HUES6 (cell line): ENCODE measurements around the gene MADCAM1.

Experiments used
- H3K27ac ChIP-seq: 2 replicates; pipeline ENCODE4 v1.7.0; 2013; ENCODE audit warnings: low read depth, mild to moderate bottlenecking, low read length, inconsistent platforms
- H3K27me3 ChIP-seq: 2 replicates; pipeline ENCODE4 v1.6.1; 2013; ENCODE audit warnings: low read length; ENCODE audit not compliant: control insufficient read depth, insufficient read depth
- H3K36me3 ChIP-seq: 2 replicates; pipeline ENCODE4 v1.6.1; 2013; ENCODE audit warnings: low read length; ENCODE audit not compliant: control insufficient read depth, insufficient read depth
- H3K4me1 ChIP-seq: 2 replicates; pipeline ENCODE4 v1.6.1; 2013; ENCODE audit warnings: low read length; ENCODE audit not compliant: control insufficient read depth, insufficient read depth
- H3K4me3 ChIP-seq: 2 replicates; pipeline ENCODE4 v1.5.1; 2013; ENCODE audit warnings: low read depth, low read length
- H3K9ac ChIP-seq: one replicate; pipeline ENCODE4 v1.6.1; 2013; ENCODE audit warnings: mild to moderate bottlenecking, low read length
- H3K9me3 ChIP-seq: 2 replicates; pipeline ENCODE4 v1.6.1; 2013; ENCODE audit warnings: low read depth, low read length; ENCODE audit not compliant: control insufficient read depth, insufficient read depth

The MADCAM1 gene

GRCh38 chr19:492091-492531, 4.2 kb upstream of the MADCAM1 start:
- peaks cover 7% of the 10 kb centered on the region for H3K27me3 ChIP-seq
- H3K27ac ChIP-seq = no peak overlapping the region
- no peak overlapping the region for H3K4me3 ChIP-seq
- no peaks in the 10 kb centered on the region for H3K36me3 ChIP-seq
- H3K9me3 ChIP-seq = no peaks in the 10 kb centered on the region
- H3K9ac ChIP-seq = no peak overlapping the region
- peaks cover 4% of the 10 kb centered on the region; the same call in 1 of the 2 replicates for H3K4me1 ChIP-seq

- Histone ChIP-seq H3K27me3 (peaks cover 20% of the 10 kb centered on the region), H3K4me3 (no peak overlapping the region), H3K27ac (no peak overlapping the region), H3K9me3 (no peaks in the 10 kb centered on the region), H3K9ac (no peak overlapping the region), H3K4me1 (peaks cover 4% of the 10 kb centered on the region; the same call in 1 of the 2 replicates), H3K36me3 (no peaks in the 10 kb centered on the region)
Observed at GRCh38 chr19:493391-494170, 2.7 kb upstream of the MADCAM1 start.

DNA sequence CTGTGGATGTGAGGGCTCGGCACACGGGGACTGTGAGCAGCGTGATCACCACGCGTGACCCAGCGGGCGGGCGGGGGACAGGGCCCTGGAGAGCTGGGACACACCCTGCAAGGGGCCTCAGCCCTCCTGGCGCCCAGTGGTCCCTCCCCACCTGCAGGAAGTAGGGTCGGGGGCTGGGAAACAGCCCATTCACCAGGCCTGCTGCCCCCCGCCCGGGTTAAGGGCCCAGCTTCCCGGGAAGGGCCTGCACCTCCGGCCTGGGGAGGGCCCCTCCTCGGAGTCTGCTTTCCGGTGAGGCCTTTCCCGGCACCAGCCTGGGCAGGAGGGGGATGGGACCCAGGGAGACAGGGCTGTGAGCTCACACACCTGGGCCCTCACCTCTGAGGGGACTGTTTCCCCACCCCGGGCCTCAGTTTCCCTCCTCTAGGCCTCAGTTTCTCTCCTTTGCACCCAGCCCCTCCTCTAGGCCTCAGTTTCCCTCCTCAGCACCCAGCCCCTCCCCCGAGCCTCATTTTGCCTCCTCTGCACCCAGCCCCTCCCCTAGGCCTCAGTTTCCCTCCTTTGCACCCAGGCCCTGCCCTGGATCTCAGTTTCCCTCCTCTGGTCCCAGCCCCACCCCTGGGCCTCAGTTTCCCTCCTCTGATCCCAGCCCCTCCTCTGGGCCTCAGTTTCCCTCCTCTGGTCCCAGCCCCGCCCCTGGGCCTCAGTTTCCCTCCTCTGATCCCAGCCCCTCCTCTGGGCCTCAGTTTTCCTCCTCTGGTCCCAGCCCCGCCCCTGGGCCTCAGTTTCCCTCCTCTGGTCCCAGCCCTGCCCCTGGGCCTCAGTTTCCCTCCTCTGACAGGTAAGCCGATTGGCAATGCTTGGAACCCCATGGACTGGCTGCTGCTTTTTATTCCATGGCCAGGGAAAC, 1.9 kb upstream of the MADCAM1 start:
- no peak overlapping the region for H3K27ac ChIP-seq
- no peak overlapping the region for H3K4me3 ChIP-seq
- no peaks in the 10 kb centered on the region for H3K9me3 ChIP-seq
- H3K27me3 ChIP-seq = peaks cover 28% of the 10 kb centered on the region
- no peak overlapping the region for H3K9ac ChIP-seq
- H3K4me1 ChIP-seq = peaks cover 4% of the 10 kb centered on the region; the same call in 1 of the 2 replicates
- H3K36me3 ChIP-seq = no peaks in the 10 kb centered on the region

- Histone ChIP-seq H3K9ac (no peak overlapping the region), H3K9me3 (no peaks in the 10 kb centered on the region), H3K27ac (no peak overlapping the region), H3K27me3 (peaks cover 34% of the 10 kb centered on the region), H3K36me3 (no peaks in the 10 kb centered on the region), H3K4me1 (peaks cover 4% of the 10 kb centered on the region; the same call in 1 of the 2 replicates), H3K4me3 (no peak overlapping the region)
Observed at GRCh38 chr19:495081-495401, 1.2 kb upstream of the MADCAM1 start.

- Histone ChIP-seq H3K4me1 (peaks cover 4% of the 10 kb centered on the region; the same call in 1 of the 2 replicates), H3K9me3 (no peaks in the 10 kb centered on the region), H3K27me3 (peaks cover 37% of the 10 kb centered on the region), H3K9ac (no peak overlapping the region), H3K4me3 (peak overlapping the region; percentile 35; the same call in 1 of the 2 replicates), H3K27ac (no peak overlapping the region), H3K36me3 (no peaks in the 10 kb centered on the region)
Observed at GRCh38 chr19:495402-496111, 729 bp upstream of the MADCAM1 start.

GRCh38 chr19:496986-497385, 700 bp downstream of the MADCAM1 start:
- peaks cover 4% of the 10 kb centered on the region; the same call in 1 of the 2 replicates for H3K4me1 ChIP-seq
- H3K27me3 ChIP-seq = peaks cover 37% of the 10 kb centered on the region
- H3K9ac ChIP-seq = no peak overlapping the region
- no peak overlapping the region for H3K27ac ChIP-seq
- peak overlapping the region; percentile 73; the same call in 1 of the 2 replicates for H3K4me3 ChIP-seq
- H3K36me3 ChIP-seq = no peaks in the 10 kb centered on the region
- no peaks in the 10 kb centered on the region for H3K9me3 ChIP-seq

- Histone ChIP-seq H3K27ac (no peak overlapping the region), H3K4me3 (peak overlapping the region; percentile 73), H3K4me1 (peaks cover 4% of the 10 kb centered on the region; the same call in 1 of the 2 replicates), H3K9me3 (no peaks in the 10 kb centered on the region), H3K27me3 (peaks cover 37% of the 10 kb centered on the region), H3K9ac (no peak overlapping the region), H3K36me3 (no peaks in the 10 kb centered on the region)
Observed at GRCh38 chr19:497491-497868, 1.2 kb downstream of the MADCAM1 start.

DNA sequence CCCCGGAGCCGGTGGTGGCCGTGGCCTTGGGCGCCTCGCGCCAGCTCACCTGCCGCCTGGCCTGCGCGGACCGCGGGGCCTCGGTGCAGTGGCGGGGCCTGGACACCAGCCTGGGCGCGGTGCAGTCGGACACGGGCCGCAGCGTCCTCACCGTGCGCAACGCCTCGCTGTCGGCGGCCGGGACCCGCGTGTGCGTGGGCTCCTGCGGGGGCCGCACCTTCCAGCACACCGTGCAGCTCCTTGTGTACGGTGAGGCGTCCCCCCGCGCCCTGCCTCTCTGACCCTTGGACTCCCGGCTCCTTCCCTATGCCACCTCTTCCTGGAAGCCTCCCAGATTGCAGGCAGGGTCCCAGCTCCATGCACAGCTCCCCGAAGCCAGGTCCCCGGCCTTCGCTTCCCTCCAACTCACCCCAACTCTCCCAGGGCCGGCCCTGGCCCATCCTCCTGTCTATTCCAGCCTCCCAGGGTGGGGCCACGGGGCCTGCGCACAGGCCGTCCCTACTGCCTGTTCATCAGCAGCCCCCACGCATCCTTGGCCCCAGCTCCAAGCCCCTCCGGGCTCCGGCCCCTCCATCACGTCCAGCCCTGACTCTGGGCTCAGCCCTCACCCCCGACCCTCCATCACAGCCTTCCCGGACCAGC, 1.7 kb downstream of the MADCAM1 start:
- H3K4me1 ChIP-seq = peaks cover 4% of the 10 kb centered on the region; the same call in 1 of the 2 replicates
- H3K36me3 ChIP-seq = no peaks in the 10 kb centered on the region
- no peak overlapping the region for H3K9ac ChIP-seq
- H3K4me3 ChIP-seq = peak overlapping the region; percentile 73
- no peaks in the 10 kb centered on the region for H3K9me3 ChIP-seq
- no peak overlapping the region for H3K27ac ChIP-seq
- peaks cover 37% of the 10 kb centered on the region for H3K27me3 ChIP-seq

DNA sequence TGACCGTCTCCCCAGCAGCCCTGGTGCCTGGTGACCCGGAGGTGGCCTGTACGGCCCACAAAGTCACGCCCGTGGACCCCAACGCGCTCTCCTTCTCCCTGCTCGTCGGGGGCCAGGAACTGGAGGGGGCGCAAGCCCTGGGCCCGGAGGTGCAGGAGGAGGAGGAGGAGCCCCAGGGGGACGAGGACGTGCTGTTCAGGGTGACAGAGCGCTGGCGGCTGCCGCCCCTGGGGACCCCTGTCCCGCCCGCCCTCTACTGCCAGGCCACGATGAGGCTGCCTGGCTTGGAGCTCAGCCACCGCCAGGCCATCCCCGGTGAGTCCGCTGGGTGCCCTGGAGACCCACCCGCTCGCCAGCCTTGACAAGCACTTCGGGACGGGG, 2.2 kb downstream of the MADCAM1 start:
- H3K36me3 ChIP-seq = no peaks in the 10 kb centered on the region
- H3K4me3 ChIP-seq = peak overlapping the region; percentile 73
- H3K27ac ChIP-seq = no peak overlapping the region
- H3K9me3 ChIP-seq = no peaks in the 10 kb centered on the region
- H3K4me1 ChIP-seq = peaks cover 4% of the 10 kb centered on the region; the same call in 1 of the 2 replicates
- peaks cover 37% of the 10 kb centered on the region for H3K27me3 ChIP-seq
- no peak overlapping the region for H3K9ac ChIP-seq

DNA sequence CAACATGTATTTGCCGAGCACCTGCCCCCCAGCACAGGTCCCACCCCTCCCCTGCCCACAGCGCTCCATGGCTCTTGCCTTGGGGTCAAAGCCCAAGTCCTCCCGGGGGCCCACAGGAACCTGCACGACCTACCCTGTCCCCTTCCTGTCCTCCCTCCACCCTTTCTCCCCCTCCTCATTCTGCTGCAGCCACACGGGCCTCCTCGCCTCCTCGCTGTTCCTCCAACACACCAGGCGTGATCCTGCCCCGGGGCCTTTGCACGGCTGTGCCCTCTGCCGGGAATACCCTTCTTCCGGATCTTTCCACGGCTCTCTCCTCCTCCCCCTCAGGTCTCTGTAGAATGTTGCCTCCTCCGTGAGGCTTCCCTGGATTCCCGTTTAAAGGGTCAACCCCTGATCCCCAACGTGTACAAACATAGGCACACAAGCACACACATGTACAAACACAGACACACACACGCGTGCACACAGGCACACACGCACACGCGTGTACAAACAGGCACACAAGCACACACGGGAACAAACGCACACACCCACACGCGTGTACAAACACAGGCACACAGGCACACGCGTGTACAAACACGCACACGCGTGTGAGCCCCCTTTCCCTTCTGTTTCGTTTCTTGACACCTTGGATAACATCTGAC, 2.8 kb downstream of the MADCAM1 start:
- Histone ChIP-seq H3K27me3 (peaks cover 37% of the 10 kb centered on the region), H3K4me1 (no peaks in the 10 kb centered on the region), H3K36me3 (no peaks in the 10 kb centered on the region), H3K9ac (no peak overlapping the region), H3K4me3 (no peak overlapping the region), H3K9me3 (no peaks in the 10 kb centered on the region), H3K27ac (no peak overlapping the region)
